Measurements from ENCODE around the gene GRIK4.

Gene GRIK4

DNA sequence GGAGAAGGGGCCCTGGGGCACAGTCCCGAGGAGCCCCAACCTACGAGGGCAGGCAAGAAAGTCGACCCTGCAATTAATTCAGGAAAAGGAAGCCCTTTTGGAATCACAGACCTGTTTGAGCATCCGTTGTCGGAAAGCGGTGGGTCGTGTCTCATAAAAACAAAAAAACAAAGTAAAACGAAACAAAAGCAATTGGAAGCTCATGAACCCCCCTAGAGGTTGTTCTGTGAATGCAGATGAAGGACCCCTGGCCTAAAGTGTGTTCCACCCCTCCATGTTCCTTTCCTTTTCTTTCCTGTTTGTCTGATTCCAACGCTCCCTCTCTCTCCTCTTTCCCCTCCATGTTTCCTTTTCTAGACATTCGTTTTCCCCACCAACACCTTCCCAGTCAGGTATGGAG lies 203.7 kb downstream of the GRIK4 start:
- H3K9me3 ChIP-seq (ENCODE audit: insufficient read depth, low read depth, low read length) = no peaks in the 10 kb centered on the region
- no peak overlapping the region for H3K27ac ChIP-seq (ENCODE audit: low read depth, low read length)
- WGBS = 78% methylated on average over 10 of the region's 10 CpGs
- H3K9ac ChIP-seq (ENCODE audit: low read depth, low read length) = no peak overlapping the region
- peaks cover 28% of the 10 kb centered on the region for H3K4me1 ChIP-seq (ENCODE audit: insufficient read depth, low read length)
- H3K27me3 ChIP-seq (ENCODE audit: insufficient read depth, low read length) = no peaks in the 10 kb centered on the region
- no peaks in the 10 kb centered on the region for H3K36me3 ChIP-seq (ENCODE audit: insufficient read depth, low read length)
- H3K4me3 ChIP-seq (ENCODE audit: low read length) = no peak overlapping the region

DNA sequence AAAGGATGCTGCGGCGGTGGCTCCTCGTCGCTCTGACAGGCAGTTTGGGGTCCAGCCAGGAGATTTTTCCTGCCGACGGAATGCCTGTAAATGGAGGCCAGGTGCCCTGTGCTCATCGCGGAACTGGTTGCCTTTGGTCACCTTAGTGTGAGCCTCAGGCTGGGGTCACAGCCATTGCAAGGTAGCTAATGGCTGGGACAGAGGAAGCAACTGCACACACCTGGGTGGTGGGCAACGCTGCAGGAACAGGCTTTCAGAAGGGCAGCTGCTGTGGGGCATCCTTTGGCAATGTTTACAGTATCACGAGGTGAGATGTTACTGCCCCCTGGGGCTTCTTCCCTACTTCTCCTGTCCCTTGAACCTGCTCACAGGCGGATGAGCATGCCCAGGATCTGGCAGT lies 205.5 kb downstream of the GRIK4 start:
- H3K27ac ChIP-seq (ENCODE audit: low read depth, low read length) = no peak overlapping the region
- WGBS = 92% methylated on average over 11 of the region's 11 CpGs
- H3K36me3 ChIP-seq (ENCODE audit: insufficient read depth, low read length) = no peaks in the 10 kb centered on the region
- peaks cover 18% of the 10 kb centered on the region for H3K4me1 ChIP-seq (ENCODE audit: insufficient read depth, low read length)
- no peak overlapping the region for H3K9ac ChIP-seq (ENCODE audit: low read depth, low read length)
- no peaks in the 10 kb centered on the region for H3K9me3 ChIP-seq (ENCODE audit: insufficient read depth, low read depth, low read length)
- no peak overlapping the region for H3K4me3 ChIP-seq (ENCODE audit: low read length)
- H3K27me3 ChIP-seq (ENCODE audit: insufficient read depth, low read length) = no peaks in the 10 kb centered on the region

DNA sequence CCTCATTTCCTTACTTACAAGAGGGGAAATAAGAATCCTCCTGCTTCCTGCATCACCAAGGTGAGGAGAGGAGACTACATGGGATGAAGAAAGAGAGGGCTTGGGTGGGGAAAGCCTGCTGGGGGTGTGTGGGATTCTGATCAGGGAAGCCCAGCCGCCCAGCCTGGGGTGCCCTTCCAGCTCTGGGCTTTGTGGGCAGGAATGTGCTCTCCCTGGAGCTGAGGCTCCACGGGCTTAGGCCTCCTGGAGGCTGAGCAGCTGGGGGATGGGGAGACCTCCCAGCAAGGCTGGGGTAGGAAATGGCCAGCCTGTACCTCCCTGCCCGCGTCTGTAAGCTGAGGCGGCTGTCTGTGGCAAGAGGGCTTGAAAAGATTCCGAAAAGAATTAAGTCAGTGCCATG lies 206.1 kb downstream of the GRIK4 start:
- Histone ChIP-seq H3K27ac (ENCODE audit: low read depth, low read length) (no peak overlapping the region), H3K9ac (ENCODE audit: low read depth, low read length) (no peak overlapping the region), H3K4me1 (ENCODE audit: insufficient read depth, low read length) (peaks cover 19% of the 10 kb centered on the region), H3K27me3 (ENCODE audit: insufficient read depth, low read length) (no peaks in the 10 kb centered on the region), H3K4me3 (ENCODE audit: low read length) (no peak overlapping the region), H3K9me3 (ENCODE audit: insufficient read depth, low read depth, low read length) (no peaks in the 10 kb centered on the region), H3K36me3 (ENCODE audit: insufficient read depth, low read length) (no peaks in the 10 kb centered on the region)
- WGBS = 80% methylated on average over 6 of the region's 6 CpGs

DNA sequence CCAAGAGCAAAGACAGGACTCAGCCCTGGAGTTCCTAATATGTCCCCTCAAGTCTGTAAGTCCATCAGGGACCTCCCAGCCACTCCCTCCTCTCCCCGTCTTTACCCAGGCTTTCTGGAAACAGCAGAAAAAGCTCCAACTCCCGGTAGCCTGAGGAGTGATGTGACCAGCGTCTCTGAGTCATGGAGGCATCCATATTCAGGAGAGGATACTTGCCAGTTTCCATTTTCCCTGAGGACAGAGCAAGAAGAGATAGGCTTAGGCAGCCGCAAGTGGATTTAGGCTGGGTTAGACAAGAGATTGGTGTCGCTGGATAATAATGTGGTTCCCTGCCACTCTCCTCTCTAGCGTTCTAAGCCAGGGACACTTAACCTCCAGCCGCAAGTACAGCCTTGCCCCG lies 206.6 kb downstream of the GRIK4 start:
- no peaks in the 10 kb centered on the region for H3K27me3 ChIP-seq (ENCODE audit: insufficient read depth, low read length)
- H3K9ac ChIP-seq (ENCODE audit: low read depth, low read length) = no peak overlapping the region
- 86% methylated on average over 8 of the region's 8 CpGs for WGBS
- peaks cover 22% of the 10 kb centered on the region for H3K4me1 ChIP-seq (ENCODE audit: insufficient read depth, low read length)
- no peaks in the 10 kb centered on the region for H3K9me3 ChIP-seq (ENCODE audit: insufficient read depth, low read depth, low read length)
- H3K4me3 ChIP-seq (ENCODE audit: low read length) = no peak overlapping the region
- no peaks in the 10 kb centered on the region for H3K36me3 ChIP-seq (ENCODE audit: insufficient read depth, low read length)
- no peak overlapping the region for H3K27ac ChIP-seq (ENCODE audit: low read depth, low read length)

DNA sequence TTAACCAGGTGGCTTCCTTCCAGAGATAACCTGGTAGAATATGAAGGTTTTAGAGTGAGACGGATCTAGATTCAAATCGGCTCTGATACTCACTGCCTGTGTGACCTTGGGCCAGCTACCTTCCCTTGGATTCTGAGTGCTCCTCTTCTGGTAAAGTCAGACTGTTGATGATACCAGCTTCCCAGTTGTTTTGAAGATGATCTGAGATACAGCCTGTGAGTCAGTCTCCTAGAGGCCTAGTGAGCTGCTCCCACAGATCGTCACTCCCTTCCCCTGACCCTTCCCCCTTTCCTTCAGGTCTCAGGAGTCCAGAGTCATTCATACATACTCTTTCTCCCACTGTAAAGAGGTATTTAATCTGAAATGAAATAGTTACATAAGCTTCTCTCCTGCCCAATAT lies 207.8 kb downstream of the GRIK4 start:
- Histone ChIP-seq H3K27me3 (ENCODE audit: insufficient read depth, low read length) (no peaks in the 10 kb centered on the region), H3K36me3 (ENCODE audit: insufficient read depth, low read length) (no peaks in the 10 kb centered on the region), H3K9ac (ENCODE audit: low read depth, low read length) (no peak overlapping the region), H3K4me1 (ENCODE audit: insufficient read depth, low read length) (peaks cover 22% of the 10 kb centered on the region), H3K4me3 (ENCODE audit: low read length) (no peak overlapping the region), H3K9me3 (ENCODE audit: insufficient read depth, low read depth, low read length) (no peaks in the 10 kb centered on the region), H3K27ac (ENCODE audit: low read depth, low read length) (no peak overlapping the region)
- 76% methylated on average over 3 of the region's 3 CpGs for WGBS

DNA sequence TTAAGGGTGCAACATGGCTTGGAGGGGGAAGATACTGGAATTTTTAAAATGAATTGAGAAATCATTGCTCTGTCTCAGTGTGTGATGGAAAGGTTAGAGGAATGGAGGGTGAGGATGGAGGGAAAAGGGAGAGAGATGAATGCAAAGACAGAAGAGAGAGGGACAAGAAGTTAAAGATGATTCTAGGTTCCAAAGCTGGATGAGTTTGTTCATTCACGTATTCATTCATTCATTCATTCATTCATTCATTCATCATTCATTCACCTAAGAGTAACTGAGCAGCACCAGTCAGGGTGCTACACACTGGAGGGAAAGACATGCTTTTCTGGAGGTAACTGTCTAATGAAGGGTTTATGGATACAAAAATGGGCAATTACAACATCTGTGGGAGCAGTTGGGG lies 209.2 kb downstream of the GRIK4 start:
- Histone ChIP-seq H3K9ac (ENCODE audit: low read depth, low read length) (no peak overlapping the region), H3K4me1 (ENCODE audit: insufficient read depth, low read length) (peaks cover 19% of the 10 kb centered on the region), H3K27me3 (ENCODE audit: insufficient read depth, low read length) (no peaks in the 10 kb centered on the region), H3K27ac (ENCODE audit: low read depth, low read length) (no peak overlapping the region), H3K4me3 (ENCODE audit: low read length) (no peak overlapping the region), H3K36me3 (ENCODE audit: insufficient read depth, low read length) (no peaks in the 10 kb centered on the region), H3K9me3 (ENCODE audit: insufficient read depth, low read depth, low read length) (peaks cover 8% of the 10 kb centered on the region; the same call in 1 of the 2 replicates)
- WGBS = 100% methylated on average over 1 of the region's 1 CpG

DNA sequence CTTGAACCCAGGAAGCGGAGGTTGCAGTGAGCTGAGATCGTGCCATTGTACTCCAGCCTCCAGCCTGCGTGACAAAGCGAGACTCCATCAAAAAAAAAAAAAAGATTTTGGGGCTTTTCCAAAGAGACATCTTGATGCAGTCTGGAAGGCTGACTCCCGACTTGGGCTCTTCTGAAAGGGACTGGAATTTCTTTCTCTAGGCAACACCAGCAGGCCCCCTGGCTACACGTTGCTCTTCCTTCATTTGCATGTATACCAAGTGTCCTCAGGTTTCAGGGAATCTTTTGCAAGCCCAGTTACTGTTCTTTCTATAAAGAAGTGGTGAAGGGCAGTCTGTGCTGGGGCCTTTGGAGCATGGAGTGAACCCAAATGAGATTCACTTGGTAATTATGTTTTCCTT lies 211.0 kb downstream of the GRIK4 start:
- Histone ChIP-seq H3K4me3 (ENCODE audit: low read length) (no peak overlapping the region), H3K27ac (ENCODE audit: low read depth, low read length) (no peak overlapping the region), H3K4me1 (ENCODE audit: insufficient read depth, low read length) (peaks cover 19% of the 10 kb centered on the region), H3K9ac (ENCODE audit: low read depth, low read length) (no peak overlapping the region), H3K27me3 (ENCODE audit: insufficient read depth, low read length) (no peaks in the 10 kb centered on the region), H3K9me3 (ENCODE audit: insufficient read depth, low read depth, low read length) (peaks cover 20% of the 10 kb centered on the region), H3K36me3 (ENCODE audit: insufficient read depth, low read length) (no peaks in the 10 kb centered on the region)
- 68% methylated on average over 6 of the region's 6 CpGs for WGBS

DNA sequence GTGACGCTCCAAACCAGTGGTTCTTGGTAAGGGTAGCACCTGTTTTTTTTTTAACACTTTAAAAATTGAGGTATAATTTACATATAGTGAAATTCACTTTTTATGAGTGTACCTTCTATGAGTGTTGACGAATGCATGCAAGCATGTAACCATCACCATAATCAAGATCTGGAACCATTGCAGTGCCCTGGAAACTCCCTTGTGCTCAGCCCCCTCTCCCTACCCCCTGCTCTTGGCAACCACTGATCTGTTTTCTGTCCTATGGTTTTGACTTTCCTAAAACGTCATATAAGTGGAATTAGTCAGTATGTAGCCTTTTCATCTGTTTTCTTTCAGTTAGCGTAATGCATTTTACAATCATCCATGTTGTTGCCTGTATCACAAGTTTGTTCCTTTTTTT lies 212.2 kb downstream of the GRIK4 start:
- Histone ChIP-seq H3K9ac (ENCODE audit: low read depth, low read length) (no peak overlapping the region), H3K27me3 (ENCODE audit: insufficient read depth, low read length) (no peaks in the 10 kb centered on the region), H3K4me1 (ENCODE audit: insufficient read depth, low read length) (peaks cover 18% of the 10 kb centered on the region), H3K9me3 (ENCODE audit: insufficient read depth, low read depth, low read length) (peaks cover 29% of the 10 kb centered on the region), H3K36me3 (ENCODE audit: insufficient read depth, low read length) (no peaks in the 10 kb centered on the region), H3K27ac (ENCODE audit: low read depth, low read length) (no peak overlapping the region), H3K4me3 (ENCODE audit: low read length) (no peak overlapping the region)
- WGBS = 95% methylated on average over 4 of the region's 4 CpGs

DNA sequence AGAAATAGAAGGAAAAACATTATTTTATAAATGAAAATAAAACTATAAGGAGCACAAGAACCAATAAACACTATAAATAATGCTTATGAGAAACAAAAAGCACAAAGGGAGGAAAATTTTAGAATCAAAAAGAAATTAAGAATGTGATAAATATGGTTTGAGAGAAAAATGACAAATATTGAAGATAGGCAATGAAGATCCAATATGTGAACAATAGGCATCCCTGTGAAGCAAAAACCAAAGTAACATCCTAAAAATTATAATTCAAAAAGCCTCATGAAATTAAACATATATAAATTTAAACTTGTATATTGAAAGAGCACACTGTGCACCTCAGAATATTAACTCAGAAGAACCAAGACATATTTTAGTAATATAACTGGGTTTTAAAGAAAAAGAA lies 216.2 kb downstream of the GRIK4 start:
- H3K36me3 ChIP-seq (ENCODE audit: insufficient read depth, low read length) = no peaks in the 10 kb centered on the region
- no peak overlapping the region for H3K27ac ChIP-seq (ENCODE audit: low read depth, low read length)
- no peaks in the 10 kb centered on the region for H3K27me3 ChIP-seq (ENCODE audit: insufficient read depth, low read length)
- no peak overlapping the region for H3K9ac ChIP-seq (ENCODE audit: low read depth, low read length)
- peaks cover 3% of the 10 kb centered on the region; the same call in 1 of the 2 replicates for H3K4me1 ChIP-seq (ENCODE audit: insufficient read depth, low read length)
- H3K4me3 ChIP-seq (ENCODE audit: low read length) = no peak overlapping the region
- H3K9me3 ChIP-seq (ENCODE audit: insufficient read depth, low read depth, low read length) = peaks cover 29% of the 10 kb centered on the region

DNA sequence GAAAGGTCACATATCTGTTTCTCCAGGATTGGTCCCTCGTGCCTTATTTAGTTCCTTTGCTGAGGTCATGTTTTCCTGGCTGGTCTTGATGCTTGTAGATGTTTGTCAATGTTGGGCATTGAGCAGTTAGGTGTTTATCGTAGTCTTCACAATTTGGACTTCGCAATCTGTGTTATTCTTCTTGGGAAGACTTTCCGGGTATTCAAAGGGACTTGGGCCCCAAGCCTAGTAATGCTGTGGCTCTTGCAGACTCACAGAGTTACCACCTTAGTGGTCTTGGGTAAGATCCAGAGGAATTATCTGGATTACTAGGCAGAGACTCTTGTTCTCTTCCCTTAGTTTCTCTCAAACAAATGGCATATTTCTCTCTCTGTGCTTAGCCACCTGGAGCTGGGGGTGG lies 223.5 kb downstream of the GRIK4 start:
- H3K4me1 ChIP-seq (ENCODE audit: insufficient read depth, low read length) = no peaks in the 10 kb centered on the region
- no peaks in the 10 kb centered on the region for H3K27me3 ChIP-seq (ENCODE audit: insufficient read depth, low read length)
- H3K36me3 ChIP-seq (ENCODE audit: insufficient read depth, low read length) = no peaks in the 10 kb centered on the region
- no peaks in the 10 kb centered on the region for H3K9me3 ChIP-seq (ENCODE audit: insufficient read depth, low read depth, low read length)
- no peak overlapping the region for H3K27ac ChIP-seq (ENCODE audit: low read depth, low read length)
- H3K9ac ChIP-seq (ENCODE audit: low read depth, low read length) = no peak overlapping the region
- 70% methylated on average over 4 of the region's 4 CpGs for WGBS
- H3K4me3 ChIP-seq (ENCODE audit: low read length) = no peak overlapping the region

DNA sequence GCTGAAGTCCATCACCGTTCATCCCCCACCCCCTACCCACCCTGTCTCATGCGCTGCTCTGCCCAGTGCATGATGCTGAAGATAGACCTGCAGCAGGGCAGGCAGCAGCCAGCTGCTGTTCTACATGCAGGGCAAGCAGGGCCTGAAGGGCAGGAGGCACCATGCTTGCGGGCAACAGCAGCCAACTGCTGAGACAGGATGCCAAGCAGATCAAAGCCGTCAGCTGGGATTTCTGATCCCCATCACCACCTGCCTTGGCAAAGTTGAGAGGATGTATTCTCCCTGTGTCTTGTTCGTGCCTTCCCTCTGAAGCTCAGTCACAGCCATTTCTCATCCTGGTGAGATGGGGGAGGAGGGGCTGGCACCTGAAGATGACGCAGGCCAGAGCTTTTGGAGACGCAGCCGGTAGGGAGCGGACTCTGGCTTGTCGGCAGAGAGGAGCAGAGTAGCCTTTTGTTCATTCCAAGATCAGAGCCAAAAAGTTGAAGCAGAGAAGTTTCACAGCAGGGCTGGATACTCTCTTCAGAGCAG lies 227.0 kb downstream of the GRIK4 start:
- Histone ChIP-seq H3K4me1 (ENCODE audit: insufficient read depth, low read length) (no peaks in the 10 kb centered on the region), H3K4me3 (ENCODE audit: low read length) (no peak overlapping the region), H3K9me3 (ENCODE audit: insufficient read depth, low read depth, low read length) (no peaks in the 10 kb centered on the region), H3K27me3 (ENCODE audit: insufficient read depth, low read length) (no peaks in the 10 kb centered on the region), H3K9ac (ENCODE audit: low read depth, low read length) (no peak overlapping the region), H3K36me3 (ENCODE audit: insufficient read depth, low read length) (no peaks in the 10 kb centered on the region), H3K27ac (ENCODE audit: low read depth, low read length) (no peak overlapping the region)
- WGBS = 94% methylated on average over 10 of the region's 10 CpGs

DNA sequence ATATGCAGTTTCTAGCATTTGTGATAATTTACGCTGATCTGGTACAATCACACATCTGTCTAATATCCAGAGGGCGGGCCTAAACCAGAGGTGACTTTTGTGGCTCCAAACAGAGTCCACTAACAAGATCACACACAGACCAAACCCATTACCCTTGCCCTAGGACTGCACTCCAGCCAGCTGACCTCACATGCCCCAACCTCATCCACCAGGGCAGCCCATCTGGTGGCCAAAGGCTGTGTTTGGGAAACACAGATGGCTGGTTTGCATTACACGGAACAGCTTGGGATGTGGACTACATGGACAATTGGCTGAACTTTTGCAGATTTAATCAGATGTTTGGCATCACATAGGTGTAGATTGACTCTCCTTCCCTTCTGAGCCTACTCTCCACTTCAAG lies 228.2 kb downstream of the GRIK4 start:
- no peak overlapping the region for H3K9ac ChIP-seq (ENCODE audit: low read depth, low read length)
- H3K36me3 ChIP-seq (ENCODE audit: insufficient read depth, low read length) = no peaks in the 10 kb centered on the region
- H3K27me3 ChIP-seq (ENCODE audit: insufficient read depth, low read length) = no peaks in the 10 kb centered on the region
- 63% methylated on average over 3 of the region's 3 CpGs for WGBS
- no peaks in the 10 kb centered on the region for H3K4me1 ChIP-seq (ENCODE audit: insufficient read depth, low read length)
- no peak overlapping the region for H3K4me3 ChIP-seq (ENCODE audit: low read length)
- no peaks in the 10 kb centered on the region for H3K9me3 ChIP-seq (ENCODE audit: insufficient read depth, low read depth, low read length)
- H3K27ac ChIP-seq (ENCODE audit: low read depth, low read length) = no peak overlapping the region

All from HUES64 (cell line).